ENCODE results near the gene FDX1.
"Not testable (repeated sequence)": the region's sequence is repeated elsewhere in the genome, so short reads cannot be mapped to it uniquely, and the experiment has no call there.

Gene FDX1

GRCh38 chr11:110429731-110430266, at the start of gene FDX1:
FDX1 (plus strand) TSS chr11:110429948; CDS start chr11:110430121, 173 bp downstream.
- DNase-seq = peak; percentile 91

- DNase-seq = no peak
Observed at GRCh38 chr11:110380836-110381622, 48.7 kb upstream of the FDX1 start.

GRCh38 chr11:110388231-110388630, 41.5 kb upstream of the FDX1 start:
- not testable (repeated sequence) for DNase-seq

GRCh38 chr11:110389965-110390364, 39.8 kb upstream of the FDX1 start:
- DNase-seq = no peak

GRCh38 chr11:110392056-110392455, 37.7 kb upstream of the FDX1 start:
- DNase-seq = no peak

GRCh38 chr11:110397668-110398286, 32.0 kb upstream of the FDX1 start:
- not testable (repeated sequence) for DNase-seq

- not testable (repeated sequence) for DNase-seq
Observed at GRCh38 chr11:110403585-110403984, 26.2 kb upstream of the FDX1 start.

GRCh38 chr11:110405636-110406035, 24.1 kb upstream of the FDX1 start:
- DNase-seq = not testable (repeated sequence)

- DNase-seq = no peak
Observed at GRCh38 chr11:110407315-110407714, 22.4 kb upstream of the FDX1 start.

GRCh38 chr11:110409174-110409573, 20.6 kb upstream of the FDX1 start:
- no peak for DNase-seq

- DNase-seq = no peak
Observed at GRCh38 chr11:110410651-110411050, 19.1 kb upstream of the FDX1 start.

- no peak for DNase-seq
Observed at GRCh38 chr11:110415081-110415480, 14.7 kb upstream of the FDX1 start.

GRCh38 chr11:110421658-110422057, 8.1 kb upstream of the FDX1 start:
- not testable (repeated sequence) for DNase-seq

- DNase-seq = no peak
Observed at GRCh38 chr11:110422306-110422905, 7.3 kb upstream of the FDX1 start.

- DNase-seq = no peak
Observed at GRCh38 chr11:110424775-110425444, 4.8 kb upstream of the FDX1 start.

GRCh38 chr11:110425751-110426545, 3.8 kb upstream of the FDX1 start:
- DNase-seq = no peak

GRCh38 chr11:110428040-110428439, 1.7 kb upstream of the FDX1 start:
- DNase-seq = no peak

GRCh38 chr11:110428956-110429730, 605 bp upstream of the FDX1 start:
- no peak for DNase-seq

GRCh38 chr11:110430267-110431050, 711 bp downstream of the FDX1 start:
- DNase-seq = no peak

GRCh38 chr11:110431051-110431672, 1.4 kb downstream of the FDX1 start:
- no peak for DNase-seq
